Sigmoid colon (tissue), 7 donors: ENCODE measurements around the gene COL25A1. TPM values are rescaled to one million over a fixed set of nuclear protein-coding genes. Genes with fewer than 3 reads are reported as not detected.
A peak's percentile ranks its signal among the peaks of the same experiment; 100 is the strongest.

ENCODE experiments used
- DNase-seq: peaks from one replicate; pipeline ENCODE4 v3.0.0-alpha.2; 2019
- H3K27ac ChIP-seq, 4 donors: fragments of 200-600 bp; sonication (generic); one replicate each; pipeline ENCODE4 v1.5.1; 2016 to 2019; ENCODE audit warnings: mild to moderate bottlenecking in 1 of 4
- H3K27me3 ChIP-seq, 3 donors: fragments of 200-600 bp; sonication (generic); one replicate each; pipeline ENCODE4 v1.5.1; 2019; ENCODE audit warnings: mild to moderate bottlenecking in 1 of 3
- H3K36me3 ChIP-seq, 4 donors: fragments of 200-600 bp; sonication (generic); one replicate each; pipeline ENCODE4 v1.5.1; 2016 to 2019
- H3K4me1 ChIP-seq, 4 donors: fragments of 200-600 bp; sonication (generic); one replicate each; pipeline ENCODE4 v1.5.1; 2017 to 2019
- H3K4me3 ChIP-seq, 4 donors: fragments of 200-600 bp; sonication (generic); one replicate each; pipeline ENCODE4 v1.5.1; 2017 to 2019; ENCODE audit warnings: mild to moderate bottlenecking in 2 of 4, moderate library complexity in 1 of 4
- H3K9me3 ChIP-seq, 4 donors: fragments of 200-600 bp in 3 of 4; sonication (generic) in 3 of 4; one replicate each; pipeline versions ENCODE4 v1.5.1 to v1.6.1; 2013 to 2019
- EP300 ChIP-seq, 4 donors: sonication (generic); formaldehyde crosslinking; IDR thresholded peaks; one replicate each; pipeline ENCODE4 v1.6.1; 2017; ENCODE audit warnings: antibody characterized with exemption in 4 of 4
- POLR2A ChIP-seq, 2 donors: fragments of 450-650 bp; IDR thresholded peaks; one replicate each; pipeline ENCODE4 v1.6.1; 2016; ENCODE audit warnings: antibody characterized with exemption in 2 of 2, mild to moderate bottlenecking in 2 of 2, moderate library complexity in 2 of 2
- POLR2AphosphoS5 ChIP-seq, 4 donors: sonication (generic); formaldehyde crosslinking; IDR thresholded peaks; one replicate each; pipeline ENCODE4 v1.6.1; 2017; ENCODE audit warnings: antibody characterized with exemption in 4 of 4
- WGBS, 2 donors: extraction: QIAGEN DNeasy Blood & Tissue Kit; methylation state at CpG; one replicate each; pipeline ENCODE4 v1.1.7; 2013; 5-methylcytosine and 5-hydroxymethylcytosine counted together
- intact Hi-C: fragments of 100-400 bp; cut with DNase I; formaldehyde crosslinking; loops from one replicate; pipeline ENCODE4 v1.15.1; 2023
- polyA plus RNA-seq, 3 donors: library from polyadenylated mRNA; stranded (reverse); fragments of 200-250 nt; gene quantifications; one replicate each; pipeline ENCODE4 v1.2.3, GENCODE V29; 2013
- total RNA-seq, 4 donors: library from RNA; depleted of rRNA; stranded (reverse); fragments of >200 nt; gene quantifications; one replicate each; pipeline ENCODE4 v1.1.0, GENCODE V29; 2016
- TF ChIP-seq, protein P1 (sequence below), 4 experiments: fragments of 450-650 bp in 3 of 4; fragments of 200-600 bp in 1 of 4; IDR thresholded peaks; one replicate each; pipeline ENCODE4 v1.5.1; 2016 to 2019; ENCODE audit warnings: antibody characterized with exemption in 4 of 4, mild to moderate bottlenecking in 3 of 4, moderate library complexity in 2 of 4
- donor health status: healthy with polysubstance abuse.
- donor health status: Bipolar disorder and iron deficiency.
- donor health status: healthy.

COL25A1 gene
- total and polyA plus RNA-seq, 7 donors, result 0.15 to 1.4 (median 0.41) TPM; not detected in 2

DNA sequence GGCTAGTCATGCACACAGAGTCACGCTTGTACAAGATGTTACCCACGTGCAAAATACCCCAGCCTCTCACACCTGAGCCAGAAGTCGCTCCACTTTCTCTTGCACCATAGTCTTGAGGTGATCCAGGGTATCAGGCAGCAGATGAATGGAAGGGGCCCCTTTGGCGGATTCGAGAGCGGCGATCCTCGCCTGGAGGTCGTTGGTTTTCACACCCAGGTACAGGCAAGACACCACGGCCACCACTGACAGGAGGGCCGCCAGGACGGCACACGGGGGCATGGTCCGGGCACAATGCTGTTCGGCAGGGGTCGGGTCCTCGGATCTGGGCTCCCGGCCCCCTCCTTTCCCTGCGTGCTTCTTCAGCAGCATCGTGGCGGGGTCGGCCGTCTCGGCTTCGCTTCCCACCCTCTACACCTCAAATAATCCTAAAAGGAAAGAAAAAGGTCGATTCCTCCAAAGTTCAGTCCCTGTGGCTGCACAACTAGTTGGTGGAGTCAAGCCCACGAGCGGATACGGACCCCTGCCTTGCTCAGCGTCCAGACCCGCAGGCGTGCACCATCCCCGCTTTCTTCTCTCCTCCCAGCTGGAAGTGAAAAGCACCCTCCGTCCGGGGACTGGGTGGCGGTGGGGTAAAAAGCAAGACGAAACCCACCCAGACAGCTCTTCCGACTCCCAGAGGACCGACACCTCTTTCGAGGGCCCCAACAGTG lies 652 bp downstream of the COL25A1 start:
- no peak overlapping the region for H3K27ac ChIP-seq
- intact Hi-C loops, result no loop called here
- WGBS, 2 donors, result 9 to 12% methylated on average over 40 of the region's 40 CpGs

DNA sequence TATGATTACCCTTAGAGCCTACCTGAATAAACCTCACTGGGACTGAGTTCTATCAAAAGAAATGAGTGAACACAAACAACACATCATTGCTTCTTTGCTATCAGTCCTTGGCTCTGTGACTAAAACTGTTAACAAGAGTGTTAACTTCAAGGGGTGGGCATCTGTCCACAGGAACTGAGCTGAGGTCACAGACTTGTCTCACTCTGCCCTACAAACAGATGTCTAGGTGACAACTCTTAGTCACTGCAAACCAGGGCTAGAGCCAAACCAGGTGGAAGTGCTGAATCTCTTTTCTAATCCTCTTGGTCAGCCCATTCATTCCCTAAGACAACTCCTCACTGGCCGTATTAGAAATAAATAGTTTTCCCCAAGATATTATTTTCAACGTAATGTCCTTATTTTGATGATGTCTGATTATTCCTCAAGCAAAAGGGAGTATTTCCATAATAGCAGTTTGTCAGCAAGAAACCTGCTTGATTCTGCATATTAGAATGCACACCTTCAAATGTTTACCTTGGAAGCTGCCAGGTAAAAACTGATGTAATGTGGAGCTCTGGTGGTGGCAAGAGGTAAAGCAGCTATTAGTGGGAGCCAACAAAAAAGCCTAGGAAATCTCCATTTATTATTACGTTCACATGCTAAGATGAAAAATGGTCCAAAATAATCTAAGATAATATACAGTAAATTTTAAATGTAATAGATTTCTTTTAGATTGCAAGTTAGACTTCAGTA lies 4.0 kb downstream of the COL25A1 start:
- peaks cover 0 to 20% (median 19%) of the 10 kb centered on the region in 4 donors for H3K4me1 ChIP-seq
- no peaks in the 10 kb centered on the region for H3K9me3 ChIP-seq
- no peak overlapping the region for H3K27ac ChIP-seq
- WGBS, 2 donors, result 50 to 58% methylated on average over 3 of the region's 3 CpGs
- H3K27me3 ChIP-seq, result peaks cover 10 to 63% (median 25%) of the 10 kb centered on the region in 3 donors
- no peaks in the 10 kb centered on the region for H3K36me3 ChIP-seq
- no peak overlapping the region for H3K4me3 ChIP-seq
- intact Hi-C loops, result no loop called here
- DNase-seq, result no peak
- TF ChIP-seq EP300 (IDR thresholded peaks at IDR 0.05), result no peak
- TF ChIP-seq, protein P1, sequence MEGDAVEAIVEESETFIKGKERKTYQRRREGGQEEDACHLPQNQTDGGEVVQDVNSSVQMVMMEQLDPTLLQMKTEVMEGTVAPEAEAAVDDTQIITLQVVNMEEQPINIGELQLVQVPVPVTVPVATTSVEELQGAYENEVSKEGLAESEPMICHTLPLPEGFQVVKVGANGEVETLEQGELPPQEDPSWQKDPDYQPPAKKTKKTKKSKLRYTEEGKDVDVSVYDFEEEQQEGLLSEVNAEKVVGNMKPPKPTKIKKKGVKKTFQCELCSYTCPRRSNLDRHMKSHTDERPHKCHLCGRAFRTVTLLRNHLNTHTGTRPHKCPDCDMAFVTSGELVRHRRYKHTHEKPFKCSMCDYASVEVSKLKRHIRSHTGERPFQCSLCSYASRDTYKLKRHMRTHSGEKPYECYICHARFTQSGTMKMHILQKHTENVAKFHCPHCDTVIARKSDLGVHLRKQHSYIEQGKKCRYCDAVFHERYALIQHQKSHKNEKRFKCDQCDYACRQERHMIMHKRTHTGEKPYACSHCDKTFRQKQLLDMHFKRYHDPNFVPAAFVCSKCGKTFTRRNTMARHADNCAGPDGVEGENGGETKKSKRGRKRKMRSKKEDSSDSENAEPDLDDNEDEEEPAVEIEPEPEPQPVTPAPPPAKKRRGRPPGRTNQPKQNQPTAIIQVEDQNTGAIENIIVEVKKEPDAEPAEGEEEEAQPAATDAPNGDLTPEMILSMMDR (IDR thresholded peaks at IDR 0.05), result peak in 1 of 4 experiments; percentile 11

More for the DNA sequence above, 652 bp downstream of the COL25A1 start:
- Histone ChIP-seq H3K4me3 (peak overlapping the region; percentile 33 to 58 (median 50)), H3K4me1 (peaks cover 0 to 20% (median 19%) of the 10 kb centered on the region in 4 donors), H3K36me3 (no peaks in the 10 kb centered on the region), H3K27me3 (peaks cover 10 to 63% (median 25%) of the 10 kb centered on the region in 3 donors), H3K9me3 (no peaks in the 10 kb centered on the region)
- TF ChIP-seq, protein P1 (IDR thresholded peaks at IDR 0.05), result no peak
- TF ChIP-seq POLR2AphosphoS5 (IDR thresholded peaks at IDR 0.05), result no peak
- no peak for TF ChIP-seq POLR2A (IDR thresholded peaks at IDR 0.05)
- no peak for TF ChIP-seq EP300 (IDR thresholded peaks at IDR 0.05)
- no peak for DNase-seq

DNA sequence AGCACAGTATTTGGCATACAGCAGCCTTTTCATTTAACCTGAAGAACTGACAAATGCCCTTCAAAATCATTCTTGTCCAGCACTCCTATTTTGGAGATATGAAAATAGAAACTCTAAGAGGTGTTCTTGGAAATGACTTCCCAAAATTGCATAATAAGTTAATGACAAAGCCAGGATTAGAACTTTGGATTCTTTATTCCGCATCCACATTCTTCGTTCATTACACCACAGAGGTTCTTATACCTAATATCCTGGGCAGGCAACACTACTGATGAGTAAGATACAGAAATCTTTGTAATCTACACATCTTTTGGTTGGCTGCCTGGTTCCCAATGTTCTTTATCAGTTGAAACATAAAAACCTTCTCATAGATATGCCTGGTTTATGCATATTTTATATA lies 5.9 kb downstream of the COL25A1 start:
- WGBS, 2 donors, result 96 to 99% methylated on average over 2 of the region's 2 CpGs
- H3K36me3 ChIP-seq, result no peaks in the 10 kb centered on the region
- TF ChIP-seq, protein P1 (IDR thresholded peaks at IDR 0.05), result no peak
- TF ChIP-seq POLR2A (IDR thresholded peaks at IDR 0.05) (no peak), EP300 (IDR thresholded peaks at IDR 0.05) (no peak), POLR2AphosphoS5 (IDR thresholded peaks at IDR 0.05) (no peak)
- H3K4me1 ChIP-seq, result peaks cover 0 to 2% (median 2%) of the 10 kb centered on the region in 4 donors
- no peak overlapping the region for H3K27ac ChIP-seq
- DNase-seq, result no peak
- intact Hi-C loops, result no loop called here
- H3K9me3 ChIP-seq, result no peaks in the 10 kb centered on the region
- H3K27me3 ChIP-seq, result peaks cover 6 to 47% (median 18%) of the 10 kb centered on the region in 3 donors
- no peak overlapping the region for H3K4me3 ChIP-seq

DNA sequence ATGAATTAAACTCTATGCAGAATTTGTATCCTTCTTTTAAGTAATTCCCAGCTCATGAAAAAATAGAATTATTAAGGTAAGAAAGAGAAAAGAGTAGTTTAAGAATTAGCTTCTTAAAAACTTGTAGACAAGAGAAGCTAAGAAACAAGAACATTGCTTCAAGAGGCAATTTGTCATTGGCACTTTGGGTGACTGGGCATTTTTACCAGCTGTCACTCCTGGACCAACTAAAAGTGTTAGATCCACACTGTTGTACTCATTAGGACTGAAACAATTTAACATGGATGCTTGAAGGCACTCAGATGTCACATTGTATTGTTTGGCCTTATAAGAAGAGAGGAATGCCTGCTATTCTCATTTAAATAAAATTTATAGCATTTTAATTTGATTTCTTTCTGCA lies 7.4 kb downstream of the COL25A1 start:
- intact Hi-C loops, result no loop called here
- H3K27ac ChIP-seq, result no peak overlapping the region
- no peaks in the 10 kb centered on the region for H3K4me1 ChIP-seq
- no peak for DNase-seq
- no peak overlapping the region for H3K4me3 ChIP-seq
- H3K36me3 ChIP-seq, result no peaks in the 10 kb centered on the region
- TF ChIP-seq EP300 (IDR thresholded peaks at IDR 0.05), result no peak
- TF ChIP-seq, protein P1 (IDR thresholded peaks at IDR 0.05), result no peak
- no peak for TF ChIP-seq POLR2A (IDR thresholded peaks at IDR 0.05)
- no peak for TF ChIP-seq POLR2AphosphoS5 (IDR thresholded peaks at IDR 0.05)
- H3K9me3 ChIP-seq, result no peaks in the 10 kb centered on the region
- peaks cover 3 to 33% (median 6%) of the 10 kb centered on the region in 3 donors for H3K27me3 ChIP-seq
